ENCODE results near the gene LCE6A.

The LCE6A gene

DNA sequence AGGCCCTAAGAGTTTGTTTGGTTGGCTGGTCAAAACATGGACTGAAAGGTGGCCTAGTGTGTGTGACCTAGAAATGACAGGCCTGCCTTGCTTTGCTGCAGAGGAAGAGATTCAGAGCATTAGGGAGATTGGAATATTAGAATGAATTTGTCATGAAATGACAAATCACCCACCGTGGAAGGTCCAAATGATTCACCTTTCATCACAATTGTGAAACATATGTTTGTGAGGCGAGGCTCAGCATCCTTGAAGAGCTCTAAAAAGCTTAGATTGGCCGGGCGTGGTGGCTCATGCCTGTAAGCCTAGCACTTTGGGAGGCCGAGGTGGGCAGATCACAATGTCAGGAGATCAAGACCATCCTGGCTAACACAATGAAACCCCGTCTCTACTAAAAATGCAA lies 25.3 kb upstream of the LCE6A start:
- Histone ChIP-seq H3K27me3 (ENCODE audit: insufficient read depth, insufficient read length) (no peaks in the 10 kb centered on the region), H3K9me3 (ENCODE audit: insufficient read depth, low read length) (no peaks in the 10 kb centered on the region), H3K9ac (ENCODE audit: insufficient read length, low read depth) (no peak overlapping the region), H3K4me3 (ENCODE audit: insufficient read length, low read depth) (no peak overlapping the region), H3K4me1 (ENCODE audit: insufficient read depth, insufficient read length) (peaks cover 2% of the 10 kb centered on the region), H3K36me3 (ENCODE audit: insufficient read depth, insufficient read length, low read length) (no peaks in the 10 kb centered on the region)
- no peak for TF ChIP-seq ZNF274 (IDR thresholded peaks at IDR 0.05; ENCODE audit: low read depth, low read length)
- DNase-seq (ENCODE audit: low read depth, low spot score), result no peak

DNA sequence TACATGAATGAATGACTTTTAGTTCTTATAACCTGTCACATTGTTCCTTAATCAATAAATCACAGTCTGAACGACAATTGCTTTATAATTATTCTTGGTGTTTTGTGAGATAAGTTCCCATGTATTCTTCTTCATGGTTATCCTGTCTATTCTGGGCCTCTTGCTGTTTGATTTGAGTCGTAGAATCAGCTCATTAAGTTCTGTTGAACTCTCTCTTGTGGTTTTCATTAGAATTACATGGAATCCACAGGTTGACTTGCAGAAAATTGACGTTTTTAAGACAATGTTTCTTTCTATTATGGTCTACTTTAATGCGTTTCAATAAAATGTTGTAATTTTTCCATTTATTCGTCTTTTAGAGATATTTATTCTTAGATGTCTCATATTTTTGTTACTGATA lies 19.4 kb upstream of the LCE6A start:
- Histone ChIP-seq H3K9me3 (ENCODE audit: insufficient read depth, low read length) (no peaks in the 10 kb centered on the region), H3K9ac (ENCODE audit: insufficient read length, low read depth) (no peak overlapping the region), H3K36me3 (ENCODE audit: insufficient read depth, insufficient read length, low read length) (no peaks in the 10 kb centered on the region), H3K4me3 (ENCODE audit: insufficient read length, low read depth) (no peak overlapping the region), H3K4me1 (ENCODE audit: insufficient read depth, insufficient read length) (peaks cover 2% of the 10 kb centered on the region), H3K27me3 (ENCODE audit: insufficient read depth, insufficient read length) (no peaks in the 10 kb centered on the region)
- DNase-seq (ENCODE audit: low read depth, low spot score), result no peak
- no peak for TF ChIP-seq ZNF274 (IDR thresholded peaks at IDR 0.05; ENCODE audit: low read depth, low read length)
- TF ChIP-seq YY1 (IDR thresholded peaks at IDR 0.05; ENCODE audit: insufficient read depth, insufficient read length), result no peak
- no peak for TF ChIP-seq SUZ12 (IDR thresholded peaks at IDR 0.05; ENCODE audit: extremely low read depth, insufficient read depth, insufficient read length)

- no peaks in the 10 kb centered on the region for H3K9me3 ChIP-seq (ENCODE audit: insufficient read depth, low read length)
- H3K27me3 ChIP-seq (ENCODE audit: insufficient read depth, insufficient read length), result no peaks in the 10 kb centered on the region
- TF ChIP-seq SUZ12 (IDR thresholded peaks at IDR 0.05; ENCODE audit: extremely low read depth, insufficient read depth, insufficient read length) (no peak), YY1 (IDR thresholded peaks at IDR 0.05; ENCODE audit: insufficient read depth, insufficient read length) (no peak), ZNF274 (IDR thresholded peaks at IDR 0.05; ENCODE audit: low read depth, low read length) (no peak)
- no peaks in the 10 kb centered on the region for H3K4me1 ChIP-seq (ENCODE audit: insufficient read depth, insufficient read length)
- no peaks in the 10 kb centered on the region for H3K36me3 ChIP-seq (ENCODE audit: insufficient read depth, insufficient read length, low read length)
- H3K4me3 ChIP-seq (ENCODE audit: insufficient read length, low read depth), result no peak overlapping the region
- DNase-seq (ENCODE audit: low read depth, low spot score), result no peak
- no peak overlapping the region for H3K9ac ChIP-seq (ENCODE audit: insufficient read length, low read depth)
Measured at GRCh38 chr1:152824964-152825363, 17.7 kb upstream of the LCE6A start.

DNA sequence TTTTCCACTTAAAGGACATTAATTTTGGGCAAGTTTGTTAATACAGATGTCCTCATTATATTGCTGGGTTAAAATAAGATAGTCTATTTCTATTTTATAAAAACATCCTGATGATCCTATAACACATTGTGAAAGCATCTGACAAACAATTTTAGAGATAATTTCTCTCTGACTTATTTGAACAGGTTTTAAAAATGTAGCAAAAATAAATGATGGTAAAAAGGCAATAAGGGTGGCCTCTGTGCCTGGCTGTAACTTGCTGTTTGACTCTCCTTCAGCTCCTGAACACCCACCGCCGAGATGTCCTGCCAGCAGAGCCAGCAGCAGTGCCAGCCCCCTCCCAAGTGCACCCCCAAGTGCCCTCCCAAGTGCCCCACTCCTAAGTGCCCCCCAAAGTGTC lies 15.5 kb upstream of the LCE6A start, which contains the start of gene LCE1A:
LCE1A (plus strand) TSS at position 301 of the 400 bp plus-strand sequence; CDS start at position 301, 0 bp downstream.
- H3K9me3 ChIP-seq (ENCODE audit: insufficient read depth, low read length), result no peaks in the 10 kb centered on the region; the same call in 1 of the 2 replicates
- TF ChIP-seq YY1 (IDR thresholded peaks at IDR 0.05; ENCODE audit: insufficient read depth, insufficient read length) (no peak), SUZ12 (IDR thresholded peaks at IDR 0.05; ENCODE audit: extremely low read depth, insufficient read depth, insufficient read length) (no peak)
- no peaks in the 10 kb centered on the region for H3K27me3 ChIP-seq (ENCODE audit: insufficient read depth, insufficient read length)
- no peak for DNase-seq (ENCODE audit: low read depth, low spot score)
- H3K36me3 ChIP-seq (ENCODE audit: insufficient read depth, insufficient read length, low read length), result no peaks in the 10 kb centered on the region
- no peaks in the 10 kb centered on the region for H3K4me1 ChIP-seq (ENCODE audit: insufficient read depth, insufficient read length)
- no peak within 1 kb of the TSS for H3K9ac ChIP-seq (ENCODE audit: insufficient read length, low read depth)
- H3K4me3 ChIP-seq (ENCODE audit: insufficient read length, low read depth), result no peak within 1 kb of the TSS

DNA sequence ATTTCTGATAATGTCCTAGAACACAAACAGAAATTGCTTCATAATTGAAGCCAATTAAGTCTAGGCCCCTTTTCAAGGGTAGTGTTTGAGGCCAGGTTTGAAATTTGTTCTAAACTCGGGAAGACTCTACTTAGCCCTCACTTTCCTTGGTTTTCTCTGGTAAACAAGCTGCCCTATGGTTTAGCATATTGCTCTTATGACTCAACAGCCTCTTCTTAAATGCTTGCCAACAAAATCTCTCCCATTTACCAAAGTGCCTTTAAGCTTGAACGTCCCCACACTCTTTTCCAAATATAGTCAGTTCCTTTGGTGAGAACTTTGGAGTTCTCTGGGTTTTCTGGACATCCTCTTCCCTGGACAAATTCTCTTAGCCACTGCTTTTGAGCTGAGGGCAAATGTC lies 5.8 kb upstream of the LCE6A start:
- Histone ChIP-seq H3K4me1 (ENCODE audit: insufficient read depth, insufficient read length) (no peaks in the 10 kb centered on the region), H3K27me3 (ENCODE audit: insufficient read depth, insufficient read length) (no peaks in the 10 kb centered on the region), H3K36me3 (ENCODE audit: insufficient read depth, insufficient read length, low read length) (no peaks in the 10 kb centered on the region), H3K9me3 (ENCODE audit: insufficient read depth, low read length) (no peaks in the 10 kb centered on the region), H3K4me3 (ENCODE audit: insufficient read length, low read depth) (no peak overlapping the region), H3K9ac (ENCODE audit: insufficient read length, low read depth) (no peak overlapping the region)
- TF ChIP-seq ZNF274 (IDR thresholded peaks at IDR 0.05; ENCODE audit: low read depth, low read length) (no peak), YY1 (IDR thresholded peaks at IDR 0.05; ENCODE audit: insufficient read depth, insufficient read length) (no peak), SUZ12 (IDR thresholded peaks at IDR 0.05; ENCODE audit: extremely low read depth, insufficient read depth, insufficient read length) (no peak)
- DNase-seq (ENCODE audit: low read depth, low spot score), result no peak

DNA sequence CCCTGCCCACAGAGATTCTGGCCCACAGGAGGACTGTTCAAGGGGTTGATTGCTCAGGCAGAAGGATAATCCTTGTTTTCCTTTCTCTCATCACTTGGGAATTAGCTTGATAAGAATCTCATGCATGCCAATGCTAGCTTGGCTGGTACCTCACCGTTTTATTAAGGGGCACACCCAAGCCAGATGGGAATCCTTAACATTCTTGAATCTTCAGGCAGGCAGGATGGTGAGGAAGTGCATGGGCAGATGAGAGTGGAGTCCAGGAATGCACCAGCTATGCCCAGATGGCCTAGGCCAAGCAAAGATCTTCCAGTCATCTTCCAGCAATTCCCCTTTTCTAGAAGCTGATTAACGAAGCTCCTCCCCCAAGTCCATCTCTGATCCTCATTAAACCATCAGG lies 13.0 kb downstream of the LCE6A start:
- Histone ChIP-seq H3K36me3 (ENCODE audit: insufficient read depth, insufficient read length, low read length) (no peaks in the 10 kb centered on the region), H3K27me3 (ENCODE audit: insufficient read depth, insufficient read length) (no peaks in the 10 kb centered on the region), H3K9me3 (ENCODE audit: insufficient read depth, low read length) (no peaks in the 10 kb centered on the region), H3K4me1 (ENCODE audit: insufficient read depth, insufficient read length) (no peaks in the 10 kb centered on the region), H3K9ac (ENCODE audit: insufficient read length, low read depth) (no peak overlapping the region), H3K4me3 (ENCODE audit: insufficient read length, low read depth) (no peak overlapping the region)
- no peak for DNase-seq (ENCODE audit: low read depth, low spot score)
- TF ChIP-seq SUZ12 (IDR thresholded peaks at IDR 0.05; ENCODE audit: extremely low read depth, insufficient read depth, insufficient read length), result no peak
- no peak for TF ChIP-seq ZNF274 (IDR thresholded peaks at IDR 0.05; ENCODE audit: low read depth, low read length)
- no peak for TF ChIP-seq YY1 (IDR thresholded peaks at IDR 0.05; ENCODE audit: insufficient read depth, insufficient read length)

GRCh38 chr1:152858062-152858461 lies 15.4 kb downstream of the LCE6A start:
- Histone ChIP-seq H3K4me1 (ENCODE audit: insufficient read depth, insufficient read length) (no peaks in the 10 kb centered on the region), H3K9me3 (ENCODE audit: insufficient read depth, low read length) (no peaks in the 10 kb centered on the region), H3K27me3 (ENCODE audit: insufficient read depth, insufficient read length) (no peaks in the 10 kb centered on the region), H3K9ac (ENCODE audit: insufficient read length, low read depth) (no peak overlapping the region), H3K4me3 (ENCODE audit: insufficient read length, low read depth) (no peak overlapping the region), H3K36me3 (ENCODE audit: insufficient read depth, insufficient read length, low read length) (no peaks in the 10 kb centered on the region)
- TF ChIP-seq SUZ12 (IDR thresholded peaks at IDR 0.05; ENCODE audit: extremely low read depth, insufficient read depth, insufficient read length) (no peak), YY1 (IDR thresholded peaks at IDR 0.05; ENCODE audit: insufficient read depth, insufficient read length) (no peak), ZNF274 (IDR thresholded peaks at IDR 0.05; ENCODE audit: low read depth, low read length) (no peak)
- no peak for DNase-seq (ENCODE audit: low read depth, low spot score)

- TF ChIP-seq YY1 (IDR thresholded peaks at IDR 0.05; ENCODE audit: insufficient read depth, insufficient read length) (no peak), SUZ12 (IDR thresholded peaks at IDR 0.05; ENCODE audit: extremely low read depth, insufficient read depth, insufficient read length) (no peak), ZNF274 (IDR thresholded peaks at IDR 0.05; ENCODE audit: low read depth, low read length) (no peak)
- Histone ChIP-seq H3K4me3 (ENCODE audit: insufficient read length, low read depth) (no peak within 1 kb of the TSS), H3K27me3 (ENCODE audit: insufficient read depth, insufficient read length) (no peaks in the 10 kb centered on the region), H3K4me1 (ENCODE audit: insufficient read depth, insufficient read length) (no peaks in the 10 kb centered on the region), H3K9ac (ENCODE audit: insufficient read length, low read depth) (no peak within 1 kb of the TSS), H3K9me3 (ENCODE audit: insufficient read depth, low read length) (no peaks in the 10 kb centered on the region), H3K36me3 (ENCODE audit: insufficient read depth, insufficient read length, low read length) (no peaks in the 10 kb centered on the region)
- DNase-seq (ENCODE audit: low read depth, low spot score), result no peak
Measured at GRCh38 chr1:152859696-152860095, 17.0 kb downstream of the LCE6A start, which contains the start of gene LCE7A. Gene LCE7A, plus strand, starts transcription at chr1:152859996. Its CDS starts 702 bp downstream, at chr1:152860698.

All from NT2/D1 (cell line).